GM21360 (cell line): ENCODE data around the gene STIP1.

Source experiments
- ATAC-seq: cut with Tn5 transposase; IDR thresholded peaks from one replicate; pipeline ENCODE4 v1.9.1; 2021; ENCODE audit warnings: mild to moderate bottlenecking, moderate library complexity; ENCODE audit not compliant: unreplicated experiment

STIP1 gene

GRCh38 chr11:64196626-64197025 lies 10.7 kb downstream of the STIP1 start:
- no peak for ATAC-seq

GRCh38 chr11:64198511-64198910 lies 12.5 kb downstream of the STIP1 start:
- no peak for ATAC-seq

- ATAC-seq: no peak
Measured at GRCh38 chr11:64201543-64201942, 15.6 kb downstream of the STIP1 start.

GRCh38 chr11:64202992-64203391 lies 17.0 kb downstream of the STIP1 start:
- ATAC-seq: no peak

- ATAC-seq: no peak
Measured at GRCh38 chr11:64203421-64204079, 17.6 kb downstream of the STIP1 start.

- no peak for ATAC-seq
Measured at GRCh38 chr11:64204080-64204440, 18.1 kb downstream of the STIP1 start.

GRCh38 chr11:64204464-64204989 lies 18.6 kb downstream of the STIP1 start:
- no peak for ATAC-seq

- no peak for ATAC-seq
Measured at GRCh38 chr11:64206457-64207255, 20.7 kb downstream of the STIP1 start, which contains the start of gene FERMT3. TSS of gene FERMT3 (plus strand) at chr11:64206721. CDS start at chr11:64207365, 644 bp downstream.

GRCh38 chr11:64207256-64208085 lies 21.5 kb downstream of the STIP1 start:
- ATAC-seq: no peak

GRCh38 chr11:64208086-64208795 lies 22.3 kb downstream of the STIP1 start:
- no peak for ATAC-seq

GRCh38 chr11:64208796-64209562 lies 23.0 kb downstream of the STIP1 start:
- no peak for ATAC-seq

GRCh38 chr11:64209563-64209843 lies 23.5 kb downstream of the STIP1 start:
- no peak for ATAC-seq

GRCh38 chr11:64210301-64211020 lies 24.5 kb downstream of the STIP1 start:
- no peak for ATAC-seq

GRCh38 chr11:64211181-64211872 lies 25.4 kb downstream of the STIP1 start:
- no peak for ATAC-seq

- no peak for ATAC-seq
Measured at GRCh38 chr11:64216879-64217278, 30.9 kb downstream of the STIP1 start.

- no peak for ATAC-seq
Measured at GRCh38 chr11:64218628-64219353, 32.8 kb downstream of the STIP1 start.

GRCh38 chr11:64219354-64219684 lies 33.3 kb downstream of the STIP1 start:
- no peak for ATAC-seq

GRCh38 chr11:64219755-64220154 lies 33.8 kb downstream of the STIP1 start:
- no peak for ATAC-seq
